Ramos (cell line): ENCODE data around the gene NOLC1.

Experiments used
- in situ Hi-C: fragments of 300-500 bp; cut with MboI; formaldehyde crosslinking; loops from one replicate; pipeline ENCODE4 v1.14.3; 2022; ENCODE audit warnings: low sequenced_read_pairs; ENCODE audit not compliant: unreplicated experiment

Gene NOLC1

GRCh38 chr10:102151774-102152544 is at the start of gene NOLC1:
NOLC1 (plus strand) TSS chr10:102152389; CDS start chr10:102152411, 22 bp downstream.
- in situ Hi-C loops: no loop called here

GRCh38 chr10:102102421-102102820 is 49.8 kb upstream of the NOLC1 start:
- in situ Hi-C loops: no loop called here

GRCh38 chr10:102106998-102107397 is 45.2 kb upstream of the NOLC1 start:
- in situ Hi-C loops: no loop called here

GRCh38 chr10:102109166-102110116 is 42.7 kb upstream of the NOLC1 start:
- in situ Hi-C loops: no loop called here

GRCh38 chr10:102111276-102111675 is 40.9 kb upstream of the NOLC1 start:
- in situ Hi-C loops: no loop called here

- in situ Hi-C loops: no loop called here
These were observed 39.9 kb upstream of the NOLC1 start for GRCh38 chr10:102112210-102112817.

- in situ Hi-C loops: no loop called here
These were observed 38.8 kb upstream of the NOLC1 start for GRCh38 chr10:102113261-102113955.

- in situ Hi-C loops: no loop called here
These were observed 38.0 kb upstream of the NOLC1 start for GRCh38 chr10:102113956-102114857.

GRCh38 chr10:102114861-102115618 is 37.1 kb upstream of the NOLC1 start:
- in situ Hi-C loops: no loop called here

GRCh38 chr10:102115775-102116174 is 36.4 kb upstream of the NOLC1 start:
- in situ Hi-C loops: no loop called here

GRCh38 chr10:102116656-102117055 is 35.5 kb upstream of the NOLC1 start:
- in situ Hi-C loops: no loop called here

GRCh38 chr10:102117391-102118159 is 34.6 kb upstream of the NOLC1 start:
- in situ Hi-C loops: no loop called here

GRCh38 chr10:102118867-102119266 is 33.3 kb upstream of the NOLC1 start:
- in situ Hi-C loops: no loop called here

- in situ Hi-C loops: no loop called here
These were observed 32.6 kb upstream of the NOLC1 start for GRCh38 chr10:102119417-102120141.

- in situ Hi-C loops: no loop called here
These were observed 31.8 kb upstream of the NOLC1 start, which contains the start of gene LDB1 for GRCh38 chr10:102120142-102120990. LDB1 (minus strand) TSS chr10:102120368; CDS start chr10:102120110, 258 bp downstream.
